GM23338 (cell line): ENCODE results near the gene DCAKD. TPM values are rescaled to one million over a fixed set of nuclear protein-coding genes. Genes with fewer than 3 reads are reported as not detected.
A peak's percentile ranks its signal among the peaks of the same experiment; 100 is the strongest.

Experiments
- ATAC-seq: fragments of 200-7000 bp; cut with Tn5 transposase; 3 replicates; pipeline ENCODE4 v1.9.1; 2020
- DNase-seq: peaks from one replicate; pipeline ENCODE4 v3.0.0-alpha.2; 2015; ENCODE audit warnings: low spot score
- H2AFZ ChIP-seq: fragments of 200-600 bp; sonication (generic); 2 replicates; pipeline ENCODE4 v1.8.0; 2016; ENCODE audit warnings: antibody characterized with exemption, mild to moderate bottlenecking, moderate library complexity
- H3F3A ChIP-seq: fragments of 200-600 bp; sonication (generic); replicated peaks from 2 replicates; pipeline ENCODE4 v1.8.0; 2017; ENCODE audit warnings: antibody characterized with exemption, mixed run types, low read depth
- H3K27ac ChIP-seq: fragments of 200-600 bp; sonication (generic); 2 replicates; pipeline ENCODE4 v1.6.1; 2016; ENCODE audit warnings: low read depth
- H3K27me3 ChIP-seq: fragments of 200-600 bp; sonication (generic); 2 replicates; pipeline ENCODE4 v1.8.0; 2016; ENCODE audit warnings: mild to moderate bottlenecking, mixed run types, moderate library complexity; ENCODE audit not compliant: insufficient read depth
- H3K36me3 ChIP-seq: fragments of 200-600 bp; sonication (generic); 2 replicates; pipeline ENCODE4 v1.8.0; 2016; ENCODE audit warnings: mild to moderate bottlenecking; ENCODE audit not compliant: insufficient read depth
- H3K4me1 ChIP-seq: fragments of 200-600 bp; sonication (generic); 2 replicates; pipeline ENCODE4 v1.8.0; 2016; ENCODE audit warnings: mild to moderate bottlenecking, moderate library complexity; ENCODE audit not compliant: insufficient read depth
- H3K4me2 ChIP-seq: fragments of 200-600 bp; sonication (generic); 2 replicates; pipeline ENCODE4 v1.7.1; 2017; ENCODE audit warnings: mixed run types
- H3K4me3 ChIP-seq: fragments of 200-600 bp; sonication (generic); 2 replicates; pipeline ENCODE4 v1.6.1; 2016; ENCODE audit warnings: mixed run types
- H3K79me2 ChIP-seq: fragments of 200-600 bp; sonication (generic); replicated peaks from 2 replicates; pipeline ENCODE4 v1.8.0; 2017; ENCODE audit warnings: mild to moderate bottlenecking; ENCODE audit not compliant: insufficient read depth
- H3K9me2 ChIP-seq: fragments of 200-600 bp; sonication (generic); 2 replicates; pipeline ENCODE4 v1.8.0; 2017; ENCODE audit not compliant: insufficient read depth
- H4K20me1 ChIP-seq: fragments of 200-600 bp; sonication (generic); replicated peaks from 2 replicates; pipeline ENCODE4 v1.8.0; 2017; ENCODE audit warnings: mild to moderate bottlenecking; ENCODE audit not compliant: insufficient read depth
- H3K27ac Mint-ChIP-seq: 2 replicates; pipeline ENCODE4 v1.8.0; 2020; ENCODE audit warnings: inconsistent platforms, mild to moderate bottlenecking, moderate library complexity, mixed read lengths
- H3K27me3 Mint-ChIP-seq: 3 replicates; pipeline ENCODE4 v1.8.0; 2022; ENCODE audit warnings: low read depth, mild to moderate bottlenecking, moderate library complexity, mixed read lengths, inconsistent platforms; ENCODE audit not compliant: insufficient read depth, poor library complexity
- H3K36me3 Mint-ChIP-seq: 3 replicates; pipeline ENCODE4 v1.8.0; 2021; ENCODE audit warnings: low read depth, mild to moderate bottlenecking, inconsistent platforms, moderate library complexity, mixed read lengths
- H3K4me1 Mint-ChIP-seq: 3 replicates; pipeline ENCODE4 v1.8.0; 2020; ENCODE audit warnings: mild to moderate bottlenecking, inconsistent platforms, mixed read lengths
- H3K4me3 Mint-ChIP-seq: 3 replicates; pipeline ENCODE4 v1.8.0; 2021; ENCODE audit warnings: moderate library complexity, mild to moderate bottlenecking, inconsistent platforms, mixed read lengths
- H3K9me3 Mint-ChIP-seq: 3 replicates; pipeline ENCODE4 v1.8.0; 2020; ENCODE audit warnings: moderate library complexity, mild to moderate bottlenecking, inconsistent platforms, mixed read lengths
- EZH2phosphoT487 ChIP-seq: fragments of 200-600 bp; sonication (generic); IDR thresholded peaks from one replicate; pipeline ENCODE4 v1.8.1; 2018; ENCODE audit warnings: antibody characterized with exemption; ENCODE audit not compliant: unreplicated experiment
- NANOG ChIP-seq: IDR thresholded peaks from 2 replicates; pipeline ENCODE4 v1.6.1; 2016; ENCODE audit warnings: antibody characterized with exemption, borderline replicate concordance
- ZNF114 ChIP-seq: fragments of 250-450 bp; sonication (Bioruptor Pico); IDR thresholded peaks from 2 replicates; pipeline ENCODE4 v1.5.0; 2020; ENCODE audit warnings: mild to moderate bottlenecking, moderate library complexity
- polyA plus RNA-seq: library from polyadenylated mRNA; unstranded; fragments of >200 nt; fragmentation: Nextera tagmentation; extraction: Ambion mirVana; gene quantifications from 2 replicates; pipeline ENCODE4 v1.2.1, GENCODE V29; 2016
- total RNA-seq: library from RNA; depleted of rRNA; stranded (reverse); fragments of >200 nt; shearing (Covaris generic); gene quantifications from 2 replicates; pipeline ENCODE4 v1.2.3, GENCODE V29; 2014
- TF ChIP-seq, protein P1 (sequence below), 2 experiments: fragments of 200-600 bp in 1 of 2; sonication (generic) in 1 of 2; conservative IDR thresholded peaks; 2 replicates each; pipeline versions ENCODE4 v1.5.1 to v1.6.1; 2016 to 2017; ENCODE audit warnings: antibody characterized with exemption in 2 of 2, low read depth in 2 of 2, mild to moderate bottlenecking in 2 of 2, moderate library complexity in 1 of 2
- TF ChIP-seq, protein P2 (sequence below): IDR thresholded peaks from 2 replicates; pipeline ENCODE4 v1.6.1; 2016; ENCODE audit warnings: antibody characterized with exemption

The DCAKD gene
- total and polyA plus RNA-seq, 2 experiments from 2014 or later = 23.7 to 57.2 TPM

DNA sequence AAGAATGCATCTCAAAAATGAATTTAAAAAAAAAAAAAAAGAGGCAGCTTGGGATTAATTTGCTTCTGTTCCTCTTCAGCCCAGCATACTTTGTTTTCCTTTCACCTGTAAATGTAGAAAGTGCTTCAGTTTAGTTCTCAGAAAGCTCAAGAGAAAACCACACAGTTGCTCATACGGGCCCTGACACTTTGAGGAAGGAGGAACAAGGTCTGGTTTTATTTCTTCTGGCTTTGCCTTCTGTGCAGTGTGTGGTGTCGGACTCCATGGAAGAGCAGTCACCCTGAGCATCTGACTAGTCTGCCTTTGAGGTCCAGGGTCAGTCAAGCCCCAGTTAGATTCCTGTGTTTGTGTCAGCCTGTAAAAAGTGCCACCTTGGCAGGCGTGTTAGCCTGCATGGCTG lies 37.3 kb upstream of the DCAKD start:
- no peaks in the 10 kb centered on the region for H3K27me3 ChIP-seq
- H2AFZ ChIP-seq = no peak overlapping the region
- ATAC-seq (no peak), DNase-seq (no peak)
- peaks cover 8% of the 10 kb centered on the region for H3K4me1 Mint-ChIP-seq
- H3K27me3 Mint-ChIP-seq = no peaks in the 10 kb centered on the region
- no peaks in the 10 kb centered on the region for H3K9me2 ChIP-seq
- H3F3A ChIP-seq = no peaks in the 10 kb centered on the region; the same call in 1 of the 2 replicates
- H3K79me2 ChIP-seq = no peaks in the 10 kb centered on the region
- peaks cover 45% of the 10 kb centered on the region for H3K36me3 ChIP-seq
- H4K20me1 ChIP-seq = peaks cover 19% of the 10 kb centered on the region
- no peaks in the 10 kb centered on the region for H3K9me3 Mint-ChIP-seq
- H3K4me3 ChIP-seq = no peak overlapping the region
- H3K4me3 Mint-ChIP-seq = no peak overlapping the region
- H3K27ac Mint-ChIP-seq = no peak overlapping the region
- H3K27ac ChIP-seq = no peak overlapping the region
- H3K36me3 Mint-ChIP-seq = peaks cover 75% of the 10 kb centered on the region
- TF ChIP-seq, protein P1, sequence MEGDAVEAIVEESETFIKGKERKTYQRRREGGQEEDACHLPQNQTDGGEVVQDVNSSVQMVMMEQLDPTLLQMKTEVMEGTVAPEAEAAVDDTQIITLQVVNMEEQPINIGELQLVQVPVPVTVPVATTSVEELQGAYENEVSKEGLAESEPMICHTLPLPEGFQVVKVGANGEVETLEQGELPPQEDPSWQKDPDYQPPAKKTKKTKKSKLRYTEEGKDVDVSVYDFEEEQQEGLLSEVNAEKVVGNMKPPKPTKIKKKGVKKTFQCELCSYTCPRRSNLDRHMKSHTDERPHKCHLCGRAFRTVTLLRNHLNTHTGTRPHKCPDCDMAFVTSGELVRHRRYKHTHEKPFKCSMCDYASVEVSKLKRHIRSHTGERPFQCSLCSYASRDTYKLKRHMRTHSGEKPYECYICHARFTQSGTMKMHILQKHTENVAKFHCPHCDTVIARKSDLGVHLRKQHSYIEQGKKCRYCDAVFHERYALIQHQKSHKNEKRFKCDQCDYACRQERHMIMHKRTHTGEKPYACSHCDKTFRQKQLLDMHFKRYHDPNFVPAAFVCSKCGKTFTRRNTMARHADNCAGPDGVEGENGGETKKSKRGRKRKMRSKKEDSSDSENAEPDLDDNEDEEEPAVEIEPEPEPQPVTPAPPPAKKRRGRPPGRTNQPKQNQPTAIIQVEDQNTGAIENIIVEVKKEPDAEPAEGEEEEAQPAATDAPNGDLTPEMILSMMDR (conservative IDR thresholded peaks at IDR 0.05; ENCODE audit: low read depth in 2 of 2) = no peak
- no peak overlapping the region for H3K4me2 ChIP-seq
- no peaks in the 10 kb centered on the region for H3K4me1 ChIP-seq

DNA sequence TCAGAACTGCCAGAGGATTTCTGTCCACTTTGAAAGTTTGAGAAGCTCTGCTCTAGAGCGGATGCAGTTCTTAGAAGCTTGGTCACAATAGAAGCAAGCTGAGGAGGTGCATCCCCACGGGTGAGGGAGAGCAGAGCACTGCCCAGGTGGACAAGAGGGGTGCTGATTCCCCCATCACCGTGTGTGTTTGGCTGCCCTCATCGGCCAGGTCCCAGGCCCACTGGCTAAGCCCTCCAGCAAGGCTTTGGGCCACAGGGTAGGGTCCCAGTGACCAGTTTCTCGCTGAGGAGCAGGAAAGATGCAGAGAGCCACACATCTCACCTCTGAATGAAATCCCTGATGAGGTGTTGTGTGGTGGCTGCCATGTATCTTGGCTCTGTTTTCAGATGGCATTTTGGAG lies 36.5 kb upstream of the DCAKD start:
- no peaks in the 10 kb centered on the region for H3K27me3 Mint-ChIP-seq

More for the DNA sequence above, 36.5 kb upstream of the DCAKD start:
- no peak for DNase-seq
- Histone ChIP-seq H3K4me2 (no peak overlapping the region), H3F3A (no peaks in the 10 kb centered on the region; the same call in 1 of the 2 replicates), H3K27me3 (no peaks in the 10 kb centered on the region), H3K79me2 (no peaks in the 10 kb centered on the region), H3K4me3 (no peak overlapping the region), H3K27ac (no peak overlapping the region), H3K36me3 (peaks cover 45% of the 10 kb centered on the region), H3K4me1 (no peaks in the 10 kb centered on the region), H4K20me1 (peaks cover 19% of the 10 kb centered on the region), H2AFZ (no peak overlapping the region), H3K9me2 (no peaks in the 10 kb centered on the region)
- Mint-ChIP-seq H3K4me3 (no peak overlapping the region), H3K9me3 (no peaks in the 10 kb centered on the region), H3K4me1 (peaks cover 8% of the 10 kb centered on the region), H3K27ac (0 out of 2 replicates have a peak overlapping the region, but pooled peaks have one; percentile 23), H3K36me3 (peaks cover 75% of the 10 kb centered on the region)
- TF ChIP-seq, protein P1 (conservative IDR thresholded peaks at IDR 0.05; ENCODE audit: low read depth in 2 of 2) = no peak
- TF ChIP-seq EZH2phosphoT487 (no peak), ZNF114 (CRISPR knock-in tag) (no peak), NANOG (no peak)
- TF ChIP-seq, protein P2, sequence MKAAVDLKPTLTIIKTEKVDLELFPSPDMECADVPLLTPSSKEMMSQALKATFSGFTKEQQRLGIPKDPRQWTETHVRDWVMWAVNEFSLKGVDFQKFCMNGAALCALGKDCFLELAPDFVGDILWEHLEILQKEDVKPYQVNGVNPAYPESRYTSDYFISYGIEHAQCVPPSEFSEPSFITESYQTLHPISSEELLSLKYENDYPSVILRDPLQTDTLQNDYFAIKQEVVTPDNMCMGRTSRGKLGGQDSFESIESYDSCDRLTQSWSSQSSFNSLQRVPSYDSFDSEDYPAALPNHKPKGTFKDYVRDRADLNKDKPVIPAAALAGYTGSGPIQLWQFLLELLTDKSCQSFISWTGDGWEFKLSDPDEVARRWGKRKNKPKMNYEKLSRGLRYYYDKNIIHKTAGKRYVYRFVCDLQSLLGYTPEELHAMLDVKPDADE = no peak
- no peak for ATAC-seq
